Breast epithelium (tissue), 4 donors: ENCODE data around the gene CHD3. TPM values are rescaled to one million over a fixed set of nuclear protein-coding genes. Genes with fewer than 3 reads are reported as not detected.

Experiments
- DNase-seq, 2 donors: peaks; one replicate each; pipeline ENCODE4 v3.0.0-alpha.2; 2019; ENCODE audit warnings: low spot score in 2 of 2
- H3K27ac ChIP-seq, 2 donors: fragments of 200-600 bp; sonication (generic) in 1 of 2; one replicate each; pipeline ENCODE4 v1.5.1; 2016 to 2019; ENCODE audit warnings: mild to moderate bottlenecking in 1 of 2
- H3K27me3 ChIP-seq, 2 donors: fragments of 200-600 bp; sonication (generic) in 1 of 2; one replicate each; pipeline versions ENCODE4 v1.5.1 to v1.6.0; 2017 to 2019; ENCODE audit warnings: control low read depth in 1 of 2, mild to moderate bottlenecking in 1 of 2
- H3K36me3 ChIP-seq: fragments of 200-600 bp; one replicate; pipeline ENCODE4 v1.5.1; 2019
- H3K4me1 ChIP-seq, 2 donors: fragments of 200-600 bp; sonication (generic); one replicate each; pipeline ENCODE4 v1.5.1; 2016 to 2019; ENCODE audit warnings: control low read depth in 1 of 2
- H3K4me3 ChIP-seq, 3 donors: fragments of 200-600 bp; sonication (generic); 1 replicate in 2 of 3; 2 replicates in 1 of 3; pipeline ENCODE4 v1.5.1; 2016 to 2019; ENCODE audit warnings: mild to moderate bottlenecking in 3 of 3, moderate library complexity in 2 of 3
- H3K9me3 ChIP-seq, 2 donors: fragments of 200-600 bp; sonication (generic) in 1 of 2; one replicate each; pipeline ENCODE4 v1.5.1; 2016 to 2019; ENCODE audit warnings: control low read depth in 1 of 2
- POLR2A ChIP-seq: fragments of 450-650 bp; IDR thresholded peaks from one replicate; pipeline ENCODE4 v1.6.1; 2016; ENCODE audit warnings: antibody characterized with exemption, mild to moderate bottlenecking, moderate library complexity
- POLR2AphosphoS5 ChIP-seq, 3 donors: sonication (generic); formaldehyde crosslinking; IDR thresholded peaks; one replicate each; pipeline ENCODE4 v1.6.1; 2017; ENCODE audit warnings: antibody characterized with exemption in 3 of 3
- intact Hi-C: fragments of 100-400 bp; cut with DNase I; formaldehyde crosslinking; loops from one replicate; pipeline ENCODE4 v1.15.1; 2023; ENCODE audit warnings: low total_unique reads
- total RNA-seq, 3 donors: library from RNA; depleted of rRNA; stranded (reverse); fragments of >200 nt; gene quantifications; one replicate each; pipeline ENCODE4 v1.1.0, GENCODE V29; 2016
- TF ChIP-seq, protein P1 (sequence below), 3 donors: fragments of 450-650 bp; IDR thresholded peaks; one replicate each; pipeline ENCODE4 v1.5.1; 2016 to 2017; ENCODE audit warnings: antibody characterized with exemption in 3 of 3, mild to moderate bottlenecking in 3 of 3, moderate library complexity in 3 of 3

CHD3 gene
- total RNA-seq, 3 donors from 2014 or later = 47.5 to 99.0 (median 90.0) TPM

DNA sequence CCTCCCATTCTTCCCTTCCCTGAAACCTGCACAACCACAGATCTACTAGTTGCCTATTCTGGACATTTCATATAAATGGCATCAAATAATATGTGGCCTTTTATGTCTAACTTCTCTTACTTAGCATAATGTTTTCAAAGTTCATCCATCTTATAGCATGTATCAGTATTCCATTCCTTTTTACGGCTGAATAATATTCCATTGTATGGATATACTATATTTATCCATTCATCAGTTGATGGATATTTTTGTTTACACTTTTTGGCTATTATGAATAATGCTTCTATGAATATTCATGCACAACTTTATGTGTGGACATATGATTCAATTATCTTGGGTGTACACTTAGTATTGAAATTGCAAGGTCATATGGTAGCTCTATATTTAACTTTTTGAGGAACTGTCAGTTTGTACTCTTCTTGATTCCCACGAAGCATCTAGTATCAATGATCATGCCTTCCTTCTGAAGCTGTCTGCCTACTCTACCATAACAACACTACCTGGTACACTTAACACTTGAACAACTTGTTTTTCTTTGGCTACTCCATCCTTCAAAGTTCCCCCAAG, 12.7 kb upstream of the CHD3 start:
- DNase-seq = no peak
- H3K27ac ChIP-seq = no peak overlapping the region
- H3K27me3 ChIP-seq = no peaks in the 10 kb centered on the region
- no peaks in the 10 kb centered on the region for H3K9me3 ChIP-seq
- intact Hi-C loops = no loop called here
- TF ChIP-seq POLR2AphosphoS5 (IDR thresholded peaks at IDR 0.05) (no peak), POLR2A (no peak)
- TF ChIP-seq, protein P1, sequence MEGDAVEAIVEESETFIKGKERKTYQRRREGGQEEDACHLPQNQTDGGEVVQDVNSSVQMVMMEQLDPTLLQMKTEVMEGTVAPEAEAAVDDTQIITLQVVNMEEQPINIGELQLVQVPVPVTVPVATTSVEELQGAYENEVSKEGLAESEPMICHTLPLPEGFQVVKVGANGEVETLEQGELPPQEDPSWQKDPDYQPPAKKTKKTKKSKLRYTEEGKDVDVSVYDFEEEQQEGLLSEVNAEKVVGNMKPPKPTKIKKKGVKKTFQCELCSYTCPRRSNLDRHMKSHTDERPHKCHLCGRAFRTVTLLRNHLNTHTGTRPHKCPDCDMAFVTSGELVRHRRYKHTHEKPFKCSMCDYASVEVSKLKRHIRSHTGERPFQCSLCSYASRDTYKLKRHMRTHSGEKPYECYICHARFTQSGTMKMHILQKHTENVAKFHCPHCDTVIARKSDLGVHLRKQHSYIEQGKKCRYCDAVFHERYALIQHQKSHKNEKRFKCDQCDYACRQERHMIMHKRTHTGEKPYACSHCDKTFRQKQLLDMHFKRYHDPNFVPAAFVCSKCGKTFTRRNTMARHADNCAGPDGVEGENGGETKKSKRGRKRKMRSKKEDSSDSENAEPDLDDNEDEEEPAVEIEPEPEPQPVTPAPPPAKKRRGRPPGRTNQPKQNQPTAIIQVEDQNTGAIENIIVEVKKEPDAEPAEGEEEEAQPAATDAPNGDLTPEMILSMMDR (IDR thresholded peaks at IDR 0.05) = no peak
- no peaks in the 10 kb centered on the region for H3K4me1 ChIP-seq
- H3K4me3 ChIP-seq = no peak overlapping the region
- no peaks in the 10 kb centered on the region for H3K36me3 ChIP-seq

DNA sequence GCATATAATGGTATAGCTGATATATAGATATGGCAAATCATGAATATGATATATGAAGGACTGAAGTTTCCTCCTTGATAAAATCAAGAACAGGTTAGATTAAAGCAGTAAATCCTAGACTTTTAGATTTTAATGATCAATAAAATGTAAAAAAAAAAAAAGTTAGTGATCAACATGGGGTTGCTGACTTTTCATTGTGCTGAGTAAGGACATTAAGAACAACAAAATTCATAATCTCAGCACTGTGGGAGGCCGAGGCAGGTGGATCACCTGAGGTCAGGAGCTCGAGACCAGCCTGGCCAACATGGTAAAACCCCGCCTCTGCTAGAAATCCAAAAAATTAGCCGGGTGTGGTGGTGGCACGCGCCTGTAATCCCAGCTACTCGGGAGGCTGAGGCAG, 10.4 kb upstream of the CHD3 start:
- intact Hi-C loops = no loop called here
- Histone ChIP-seq H3K4me1 (no peaks in the 10 kb centered on the region), H3K36me3 (no peaks in the 10 kb centered on the region), H3K27me3 (no peaks in the 10 kb centered on the region), H3K27ac (no peak overlapping the region), H3K9me3 (no peaks in the 10 kb centered on the region), H3K4me3 (no peak overlapping the region)
- TF ChIP-seq, protein P1 (IDR thresholded peaks at IDR 0.05) = no peak
- TF ChIP-seq POLR2A (no peak), POLR2AphosphoS5 (IDR thresholded peaks at IDR 0.05) (no peak)
- DNase-seq = no peak

DNA sequence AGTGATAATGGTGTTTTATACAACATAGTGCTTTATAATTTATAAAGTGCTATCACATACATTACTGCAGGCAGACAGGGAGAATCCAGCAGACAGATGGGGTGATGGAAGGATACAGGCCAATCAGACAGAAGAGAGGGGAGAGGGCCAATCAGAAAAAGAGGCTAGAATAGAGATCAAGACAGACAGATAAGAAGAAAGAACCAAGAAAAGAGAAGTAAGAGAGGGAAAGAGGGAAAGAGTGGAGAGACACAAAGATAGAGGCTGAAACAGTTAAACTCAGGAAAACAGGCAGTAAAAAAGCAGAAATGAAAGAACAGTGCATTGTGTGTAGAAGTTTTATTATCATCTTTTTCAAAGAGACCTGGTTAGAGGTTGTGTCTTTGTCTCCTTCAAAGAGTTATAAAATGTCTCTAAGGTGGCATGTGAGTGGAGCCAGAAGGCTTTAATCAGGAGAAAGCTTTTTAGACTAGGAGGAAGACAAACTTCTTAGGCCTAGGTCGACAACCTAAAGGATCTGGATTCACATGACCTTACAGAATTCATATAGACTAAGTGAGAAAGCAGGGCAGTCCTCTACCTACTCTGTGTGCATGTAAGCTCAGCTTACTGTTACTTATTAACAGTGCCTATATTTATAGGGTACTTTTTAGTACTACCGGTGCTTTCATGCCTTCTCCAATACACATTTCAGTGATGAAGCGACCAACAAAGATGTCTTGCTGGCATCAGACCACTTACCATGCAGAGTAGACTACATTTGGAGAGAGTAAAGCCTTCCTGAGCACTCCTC, 8.3 kb upstream of the CHD3 start:
- H3K4me1 ChIP-seq = no peaks in the 10 kb centered on the region
- no peaks in the 10 kb centered on the region for H3K9me3 ChIP-seq
- intact Hi-C loops = no loop called here
- no peak for DNase-seq
- H3K27me3 ChIP-seq = no peaks in the 10 kb centered on the region
- TF ChIP-seq, protein P1 (IDR thresholded peaks at IDR 0.05) = no peak
- TF ChIP-seq POLR2AphosphoS5 (IDR thresholded peaks at IDR 0.05) (no peak), POLR2A (no peak)
- H3K27ac ChIP-seq = no peak overlapping the region
- H3K4me3 ChIP-seq = no peak overlapping the region
- no peaks in the 10 kb centered on the region for H3K36me3 ChIP-seq

DNA sequence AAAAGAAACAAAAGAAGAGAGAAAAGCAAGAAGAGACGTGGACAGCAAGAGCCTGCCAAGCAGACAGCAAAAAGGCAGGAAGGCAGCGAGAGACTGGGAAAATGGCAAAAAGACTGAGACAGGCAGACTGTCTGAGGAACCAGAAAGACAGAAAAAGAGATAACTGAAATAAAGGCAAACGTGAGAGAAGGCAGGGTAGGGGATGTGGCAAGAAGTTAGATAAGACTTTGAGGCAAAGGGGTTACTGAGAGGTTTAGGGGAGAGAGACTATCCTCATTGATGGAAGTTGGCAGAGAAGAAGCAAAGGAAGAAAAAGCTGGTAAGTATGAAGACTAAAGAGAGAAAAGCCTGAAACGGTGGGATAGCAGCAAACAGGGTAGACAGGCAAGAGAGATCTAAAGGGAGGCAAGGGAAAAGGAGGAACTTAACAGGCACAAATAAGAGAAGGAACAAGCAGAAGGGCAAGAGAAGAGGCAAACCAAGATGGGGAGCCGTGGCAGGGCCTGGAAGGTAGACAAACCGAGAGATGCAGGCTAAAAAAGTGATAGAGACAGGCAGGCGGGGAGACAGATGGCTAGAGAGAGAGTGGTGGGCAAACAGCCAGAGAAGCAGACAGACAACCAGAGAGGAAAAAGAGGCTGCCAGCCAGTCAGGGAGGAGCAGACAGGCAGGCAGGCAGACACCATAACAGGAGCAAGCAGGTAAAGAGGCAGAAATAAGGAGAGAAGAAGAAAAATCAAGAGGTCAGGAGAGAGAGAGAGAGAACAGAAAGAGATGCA, 7.1 kb upstream of the CHD3 start:
- intact Hi-C loops = no loop called here
- Histone ChIP-seq H3K36me3 (no peaks in the 10 kb centered on the region), H3K27ac (peak overlapping the region in 1 of 2 donors; percentile 95), H3K9me3 (no peaks in the 10 kb centered on the region), H3K4me3 (no peak overlapping the region), H3K4me1 (no peaks in the 10 kb centered on the region), H3K27me3 (no peaks in the 10 kb centered on the region)
- no peak for DNase-seq
- TF ChIP-seq POLR2A (no peak), POLR2AphosphoS5 (IDR thresholded peaks at IDR 0.05) (no peak)
- TF ChIP-seq, protein P1 (IDR thresholded peaks at IDR 0.05) = no peak

DNA sequence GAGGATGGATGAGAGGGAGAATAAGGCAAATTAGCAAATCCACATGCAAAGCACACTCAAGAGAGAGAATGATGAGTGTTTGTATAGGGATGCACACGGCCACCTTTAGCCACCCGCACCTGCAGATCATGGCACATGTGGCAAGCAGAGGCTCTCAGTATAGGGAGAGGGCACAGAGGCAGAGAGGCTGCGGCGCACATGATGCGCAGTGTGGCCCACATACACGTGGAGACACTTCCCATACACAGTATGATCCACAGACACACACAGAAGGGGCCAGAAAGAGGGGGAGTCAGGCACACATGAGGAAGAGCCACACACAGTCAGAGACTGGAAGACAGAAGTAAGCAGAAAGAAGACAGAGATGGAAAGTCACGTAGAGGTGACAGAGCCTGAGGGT, 6.5 kb upstream of the CHD3 start:
- Histone ChIP-seq H3K27ac (peak overlapping the region; percentile 56 to 95), H3K4me1 (no peaks in the 10 kb centered on the region)
- intact Hi-C loops = no loop called here

More for the DNA sequence above, 6.5 kb upstream of the CHD3 start:
- H3K9me3 ChIP-seq = no peaks in the 10 kb centered on the region
- no peak for DNase-seq
- H3K36me3 ChIP-seq = no peaks in the 10 kb centered on the region
- H3K4me3 ChIP-seq = no peak overlapping the region
- TF ChIP-seq POLR2A (no peak), POLR2AphosphoS5 (IDR thresholded peaks at IDR 0.05) (no peak)
- TF ChIP-seq, protein P1 (IDR thresholded peaks at IDR 0.05) = no peak
- no peaks in the 10 kb centered on the region for H3K27me3 ChIP-seq
